ENCODE data around the gene RPH3AL. TPM values are rescaled to one million over a fixed set of nuclear protein-coding genes. Genes with fewer than 3 reads are reported as not detected.

The RPH3AL gene
- polyA plus RNA-seq, 1 experiment, result 4.0 TPM

DNA sequence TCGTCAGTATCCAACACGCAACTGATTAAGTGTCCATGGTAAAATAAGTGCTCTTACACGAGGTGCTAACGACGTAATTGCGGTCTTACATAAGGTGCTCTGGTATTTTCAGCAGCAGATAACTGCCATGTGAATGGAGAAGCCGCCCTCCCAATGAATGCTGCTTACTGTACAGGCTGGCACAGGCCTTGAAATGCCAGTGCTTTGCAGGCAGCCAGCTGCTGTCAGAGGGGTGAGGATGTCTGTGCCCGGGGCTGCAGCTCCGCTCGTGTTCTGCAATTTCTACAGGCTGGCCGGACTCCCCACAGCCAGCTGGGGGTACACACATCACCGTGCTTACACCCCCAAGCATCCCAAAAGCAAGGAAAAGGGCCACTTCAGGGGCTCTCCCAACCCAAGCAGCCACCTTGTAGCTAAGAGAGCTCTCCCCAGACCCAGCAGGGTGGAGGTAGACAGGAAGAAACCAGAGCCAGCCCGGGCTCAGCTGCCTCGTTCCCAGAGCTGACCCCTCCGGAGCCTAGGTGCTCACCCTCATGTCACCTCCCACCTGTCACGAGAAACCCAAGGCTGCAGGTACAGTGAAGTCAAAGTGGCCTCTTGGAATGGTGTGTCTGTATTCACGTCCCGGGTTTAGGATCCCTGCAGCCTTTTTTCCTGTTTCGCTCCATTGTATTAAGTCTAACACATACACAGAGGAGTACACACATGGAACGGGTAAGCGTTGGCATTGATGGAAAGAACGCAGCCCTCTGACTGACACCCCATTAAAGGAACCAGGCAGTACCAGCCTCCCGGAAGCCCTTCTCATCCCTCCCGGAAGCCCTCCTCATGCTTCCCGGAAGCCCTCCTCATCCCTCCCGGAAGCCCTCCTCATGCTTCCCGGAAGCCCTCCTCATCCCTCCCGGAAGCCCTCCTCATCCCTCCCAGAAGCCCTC, 27.2 kb upstream of the RPH3AL start:
- TF ChIP-seq, protein P1, sequence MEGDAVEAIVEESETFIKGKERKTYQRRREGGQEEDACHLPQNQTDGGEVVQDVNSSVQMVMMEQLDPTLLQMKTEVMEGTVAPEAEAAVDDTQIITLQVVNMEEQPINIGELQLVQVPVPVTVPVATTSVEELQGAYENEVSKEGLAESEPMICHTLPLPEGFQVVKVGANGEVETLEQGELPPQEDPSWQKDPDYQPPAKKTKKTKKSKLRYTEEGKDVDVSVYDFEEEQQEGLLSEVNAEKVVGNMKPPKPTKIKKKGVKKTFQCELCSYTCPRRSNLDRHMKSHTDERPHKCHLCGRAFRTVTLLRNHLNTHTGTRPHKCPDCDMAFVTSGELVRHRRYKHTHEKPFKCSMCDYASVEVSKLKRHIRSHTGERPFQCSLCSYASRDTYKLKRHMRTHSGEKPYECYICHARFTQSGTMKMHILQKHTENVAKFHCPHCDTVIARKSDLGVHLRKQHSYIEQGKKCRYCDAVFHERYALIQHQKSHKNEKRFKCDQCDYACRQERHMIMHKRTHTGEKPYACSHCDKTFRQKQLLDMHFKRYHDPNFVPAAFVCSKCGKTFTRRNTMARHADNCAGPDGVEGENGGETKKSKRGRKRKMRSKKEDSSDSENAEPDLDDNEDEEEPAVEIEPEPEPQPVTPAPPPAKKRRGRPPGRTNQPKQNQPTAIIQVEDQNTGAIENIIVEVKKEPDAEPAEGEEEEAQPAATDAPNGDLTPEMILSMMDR (IDR thresholded peaks at IDR 0.05; ENCODE audit: insufficient read depth, low read depth, low read length), result no peak
- Histone ChIP-seq H3K36me3 (ENCODE audit: control insufficient read depth, insufficient read depth, low read length) (no peaks in the 10 kb centered on the region), H3K4me3 (ENCODE audit: low read depth, low read length) (no peak overlapping the region), H3K27me3 (ENCODE audit: control insufficient read depth, insufficient read depth, low read length) (no peaks in the 10 kb centered on the region; the same call in 1 of the 2 replicates)
- DNase-seq (ENCODE audit: low read depth), result no peak
- ChIA-PET CTCF (interaction anchor here (0.6 kb wide), 1 partner anchor 601 kb away, joined by 3 read pairs; no protein-coding TSS in a partner anchor), POLR2A (no interaction called here)

DNA sequence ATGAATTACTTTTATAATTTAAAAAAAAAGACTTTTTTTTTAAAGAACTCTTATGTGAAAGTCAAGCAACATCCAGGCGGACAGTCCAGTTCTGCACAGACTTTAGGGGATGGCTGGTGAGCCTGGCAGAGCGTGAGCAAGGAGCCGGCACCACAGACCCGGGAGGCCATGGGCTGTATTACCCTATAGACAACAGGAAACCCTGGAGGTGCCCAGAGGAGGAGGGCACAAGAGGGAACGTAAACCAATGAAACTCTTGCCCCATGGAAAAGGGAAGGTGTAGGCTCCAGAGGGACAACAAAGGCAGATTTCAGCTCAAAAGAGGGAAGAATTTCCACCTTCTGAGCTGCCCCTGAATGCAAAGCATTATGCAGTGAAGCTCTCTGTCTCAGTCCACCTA, 25.5 kb upstream of the RPH3AL start:
- TF ChIP-seq, protein P1 (IDR thresholded peaks at IDR 0.05; ENCODE audit: insufficient read depth, low read depth, low read length), result no peak
- no peaks in the 10 kb centered on the region for H3K36me3 ChIP-seq (ENCODE audit: control insufficient read depth, insufficient read depth, low read length)
- H3K4me3 ChIP-seq (ENCODE audit: low read depth, low read length), result no peak overlapping the region
- DNase-seq (ENCODE audit: low read depth), result no peak
- no peaks in the 10 kb centered on the region; the same call in 1 of the 2 replicates for H3K27me3 ChIP-seq (ENCODE audit: control insufficient read depth, insufficient read depth, low read length)
- ChIA-PET POLR2A (no interaction called here), CTCF (no interaction called here)

GRCh38 chr17:376936-377863, 24.6 kb upstream of the RPH3AL start:
- CTCF ChIA-PET, result interaction anchor here (1.0 to 1.7 kb wide), 3 partner anchors 8 to 212 kb away, joined by 3 to 7 read pairs (median 4); no protein-coding TSS in a partner anchor
- H3K27me3 ChIP-seq (ENCODE audit: control insufficient read depth, insufficient read depth, low read length), result no peaks in the 10 kb centered on the region; the same call in 1 of the 2 replicates
- DNase-seq (ENCODE audit: low read depth), result no peak
- H3K36me3 ChIP-seq (ENCODE audit: control insufficient read depth, insufficient read depth, low read length), result no peaks in the 10 kb centered on the region
- POLR2A ChIA-PET, result no interaction called here
- TF ChIP-seq, protein P1 (IDR thresholded peaks at IDR 0.05; ENCODE audit: insufficient read depth, low read depth, low read length), result no peak
- no peak overlapping the region for H3K4me3 ChIP-seq (ENCODE audit: low read depth, low read length)

DNA sequence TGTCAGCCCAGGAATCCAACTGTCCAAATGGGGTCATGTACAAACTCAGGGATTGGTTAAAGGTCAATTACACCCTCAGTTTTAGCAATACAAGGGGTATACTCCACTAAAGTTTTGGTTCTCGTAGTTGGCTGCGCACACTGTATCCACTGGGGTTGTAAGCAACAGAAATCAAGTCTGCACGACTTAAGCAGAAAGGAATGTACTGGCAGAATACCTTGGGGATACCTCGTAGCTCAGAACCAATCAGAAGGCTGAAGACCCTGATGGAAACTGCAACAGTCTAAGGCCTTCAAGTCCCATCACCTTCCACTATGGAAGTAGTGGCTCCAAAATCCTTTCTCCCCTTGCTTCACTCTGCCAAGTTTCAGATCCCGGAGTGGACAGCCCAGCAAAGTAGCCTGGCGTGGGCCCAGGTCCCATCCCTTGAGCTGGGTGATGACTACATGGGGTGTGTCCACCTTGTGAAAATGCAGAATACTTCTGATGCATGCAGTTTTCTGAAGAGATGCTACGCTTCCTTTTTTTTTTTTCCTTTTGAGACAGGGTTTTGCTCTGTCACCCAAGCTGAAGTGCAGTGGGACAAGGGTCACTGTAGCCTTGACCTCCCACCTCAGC, 21.1 kb upstream of the RPH3AL start:
- H3K27me3 ChIP-seq (ENCODE audit: control insufficient read depth, insufficient read depth, low read length), result no peaks in the 10 kb centered on the region
- TF ChIP-seq, protein P1 (IDR thresholded peaks at IDR 0.05; ENCODE audit: insufficient read depth, low read depth, low read length), result no peak
- H3K36me3 ChIP-seq (ENCODE audit: control insufficient read depth, insufficient read depth, low read length), result no peaks in the 10 kb centered on the region
- DNase-seq (ENCODE audit: low read depth), result no peak
- H3K4me3 ChIP-seq (ENCODE audit: low read depth, low read length), result no peak overlapping the region
- POLR2A ChIA-PET, result no interaction called here
- CTCF ChIA-PET, result no interaction called here
